Lung (tissue), 12 donors: ENCODE results near the gene CRYBA1. TPM values are rescaled to one million over a fixed set of nuclear protein-coding genes. Genes with fewer than 3 reads are reported as not detected.
"Not testable (repeated sequence)": the region's sequence is repeated elsewhere in the genome, so short reads cannot be mapped to it uniquely, and the experiment has no call there.

Experiments
- ATAC-seq: fragments of 200-7000 bp; cut with Tn5 transposase; one replicate; pipeline ENCODE4 v1.9.1; 2020; ENCODE audit warnings: moderate number of reproducible peaks; ENCODE audit not compliant: insufficient read depth, low FRiP score
- DNase-seq, 3 donors: peaks; one replicate each; pipeline ENCODE4 v3.0.0-alpha.2; 2013 to 2017
- H3K27ac ChIP-seq, 2 donors: one replicate each; pipeline ENCODE4 v1.5.1; 2013; ENCODE audit warnings: mild to moderate bottlenecking in 2 of 2, moderate library complexity in 2 of 2, control low read depth in 1 of 2, inconsistent platforms in 1 of 2, low read depth in 1 of 2, low read length in 1 of 2
- H3K27me3 ChIP-seq, 3 donors: one replicate each; pipeline ENCODE4 v1.5.1; 2013; ENCODE audit warnings: low read length in 2 of 3; ENCODE audit not compliant: control insufficient read depth in 3 of 3, insufficient read depth in 3 of 3
- H3K36me3 ChIP-seq, 4 donors: one replicate each; pipeline ENCODE4 v1.5.1; 2013; ENCODE audit warnings: low read length in 4 of 4, mild to moderate bottlenecking in 1 of 4, moderate library complexity in 1 of 4; ENCODE audit not compliant: control insufficient read depth in 4 of 4, insufficient read depth in 4 of 4
- H3K4me1 ChIP-seq, 5 donors: one replicate each; pipeline ENCODE4 v1.5.1; 2013; ENCODE audit warnings: low read length in 5 of 5, mild to moderate bottlenecking in 2 of 5, moderate library complexity in 1 of 5; ENCODE audit not compliant: control insufficient read depth in 5 of 5, insufficient read depth in 5 of 5
- H3K4me3 ChIP-seq: one replicate; pipeline ENCODE4 v1.5.1; 2013; ENCODE audit warnings: mild to moderate bottlenecking, control low read depth, moderate library complexity
- H3K9ac ChIP-seq, 2 donors: one replicate each; pipeline ENCODE4 v1.5.1; 2013; ENCODE audit warnings: low read length in 2 of 2, control low read depth in 1 of 2; ENCODE audit not compliant: insufficient read depth in 1 of 2
- H3K9me3 ChIP-seq, 4 donors: one replicate each; pipeline ENCODE4 v1.5.1; 2013; ENCODE audit warnings: low read length in 3 of 4, mild to moderate bottlenecking in 1 of 4, moderate library complexity in 1 of 4; ENCODE audit not compliant: control insufficient read depth in 4 of 4, insufficient read depth in 3 of 4
- CTCF ChIP-seq: IDR thresholded peaks from 2 replicates; pipeline ENCODE4 v1.5.1; 2012; ENCODE audit warnings: mild to moderate bottlenecking; ENCODE audit errors: control extremely low read depth, extremely low read depth
- WGBS, 2 donors: extraction: QIAGEN DNeasy Blood & Tissue Kit; methylation state at CpG; one replicate each; pipeline ENCODE4 v1.1.7; 2013; 5-methylcytosine and 5-hydroxymethylcytosine counted together
- polyA plus RNA-seq, 2 donors: library from polyadenylated mRNA; stranded (reverse); fragments of 200-250 nt; gene quantifications; one replicate each; pipeline ENCODE4 v1.2.1, GENCODE V29; 2013
- total RNA-seq, 2 donors: library from RNA; depleted of rRNA in 1 of 2; stranded (reverse); fragments of >200 nt in 1 of 2; gene quantifications; one replicate each; pipeline ENCODE4 v1.2.1, GENCODE V29; 2014 to 2021
- donor health status: control.
- donor health status: control.
- donor health status: Bipolar disorder and iron deficiency.
- donor health status: healthy.
- donor health status: DM: yes; HTN: yes; CAD: no.

CRYBA1 gene
- total and polyA plus RNA-seq, 4 donors: not detected

GRCh38 chr17:29225396-29225795 is 21.3 kb upstream of the CRYBA1 start:
- H3K4me1 ChIP-seq: no peaks in the 10 kb centered on the region
- no peak overlapping the region for H3K27ac ChIP-seq
- DNase-seq (no peak), ATAC-seq (no peak)
- H3K27me3 ChIP-seq: no peaks in the 10 kb centered on the region
- no peaks in the 10 kb centered on the region for H3K9me3 ChIP-seq
- H3K4me3 ChIP-seq: no peak overlapping the region
- H3K9ac ChIP-seq: no peak overlapping the region
- H3K36me3 ChIP-seq: no peaks in the 10 kb centered on the region
- no peak for TF ChIP-seq CTCF

GRCh38 chr17:29233301-29233700 is 13.4 kb upstream of the CRYBA1 start:
- Histone ChIP-seq H3K4me1 (no peaks in the 10 kb centered on the region), H3K4me3 (no peak overlapping the region), H3K9ac (no peak overlapping the region), H3K36me3 (no peaks in the 10 kb centered on the region), H3K9me3 (no peaks in the 10 kb centered on the region), H3K27ac (no peak overlapping the region), H3K27me3 (peaks cover 0 to 2% (median 0%) of the 10 kb centered on the region in 3 donors)
- DNase-seq (no peak), ATAC-seq (no peak)
- no peak for TF ChIP-seq CTCF
- WGBS, 2 donors: 80 to 87% methylated on average over 1 of the region's 1 CpG

GRCh38 chr17:29234972-29235371 is 11.7 kb upstream of the CRYBA1 start:
- 87 to 89% methylated on average over 2 to 7 of the region's 7 CpGs for WGBS, 2 donors
- not testable (repeated sequence) for H3K9ac ChIP-seq, H3K27me3 ChIP-seq, H3K4me3 ChIP-seq, DNase-seq, H3K27ac ChIP-seq, H3K36me3 ChIP-seq, H3K4me1 ChIP-seq, ATAC-seq, H3K9me3 ChIP-seq

GRCh38 chr17:29235904-29236303 is 10.8 kb upstream of the CRYBA1 start:
- no peak for TF ChIP-seq CTCF
- DNase-seq: no peak
- H3K27ac ChIP-seq: no peak overlapping the region
- ATAC-seq: no peak
- no peaks in the 10 kb centered on the region for H3K9me3 ChIP-seq
- 98 to 100% methylated on average over 3 of the region's 3 CpGs for WGBS, 2 donors
- no peak overlapping the region for H3K4me3 ChIP-seq
- H3K36me3 ChIP-seq: no peaks in the 10 kb centered on the region
- no peak overlapping the region for H3K9ac ChIP-seq
- H3K27me3 ChIP-seq: peaks cover 0 to 2% (median 0%) of the 10 kb centered on the region in 3 donors
- H3K4me1 ChIP-seq: no peaks in the 10 kb centered on the region
